Measurements from ENCODE around the gene SGSH.

The SGSH gene

GRCh38 chr17:80243526-80244433 is 23.6 kb upstream of the SGSH start:
- H4K20me1 ChIP-seq: no peaks in the 10 kb centered on the region; a peak in 1 of 22 replicates
- no peak overlapping the region for H3K27ac ChIP-seq
- H3K4me1 ChIP-seq: peaks cover 0 to 13% (median 9%) of the 10 kb centered on the region in 10 experiments; a peak in 12 of 20 replicates
- H3K4me3 ChIP-seq: no peak overlapping the region
- no peak overlapping the region for H3K9ac ChIP-seq
- no peak for TF ChIP-seq Cebpa-rat (IDR thresholded peaks at IDR 0.05)
- no peak overlapping the region for H3K4me2 ChIP-seq
- H3K36me3 ChIP-seq: peaks cover 0 to 92% (median 0%) of the 10 kb centered on the region in 11 experiments; a peak in 6 of 22 replicates
- no peaks in the 10 kb centered on the region for H3K27me3 ChIP-seq
- H3K9me3 ChIP-seq (replicated peaks in 1 of 11): no peaks in the 10 kb centered on the region

GRCh38 chr17:80242505-80242904 is 22.4 kb upstream of the SGSH start:
- Histone ChIP-seq H3K4me2 (no peak overlapping the region), H3K27ac (no peak overlapping the region), H4K20me1 (no peaks in the 10 kb centered on the region; a peak in 1 of 22 replicates), H3K36me3 (peaks cover 0 to 92% (median 0%) of the 10 kb centered on the region in 11 experiments; a peak in 7 of 22 replicates), H3K4me3 (no peak overlapping the region), H3K9ac (no peak overlapping the region), H3K4me1 (peaks cover 0 to 13% (median 9%) of the 10 kb centered on the region in 10 experiments; a peak in 12 of 20 replicates), H3K27me3 (no peaks in the 10 kb centered on the region), H3K9me3 (replicated peaks in 1 of 11) (no peaks in the 10 kb centered on the region)
- TF ChIP-seq Cebpa-rat (IDR thresholded peaks at IDR 0.05): no peak

- Histone ChIP-seq H4K20me1 (no peaks in the 10 kb centered on the region), H3K4me2 (no peak overlapping the region), H3K27me3 (no peaks in the 10 kb centered on the region), H3K27ac (no peak overlapping the region), H3K9ac (no peak overlapping the region), H3K36me3 (peaks cover 0 to 97% (median 8%) of the 10 kb centered on the region in 11 experiments; a peak in 11 of 22 replicates), H3K4me1 (no peaks in the 10 kb centered on the region), H3K4me3 (no peak overlapping the region), H3K9me3 (replicated peaks in 1 of 11) (peaks cover 31 to 47% (median 41%) of the 10 kb centered on the region in 11 experiments)
- TF ChIP-seq Cebpa-rat (IDR thresholded peaks at IDR 0.05): no peak
These were observed 17.3 kb upstream of the SGSH start for GRCh38 chr17:80237386-80237785.

GRCh38 chr17:80236911-80237310 is 16.8 kb upstream of the SGSH start:
- Histone ChIP-seq H4K20me1 (no peaks in the 10 kb centered on the region), H3K27me3 (no peaks in the 10 kb centered on the region), H3K9ac (no peak overlapping the region), H3K4me2 (no peak overlapping the region), H3K27ac (no peak overlapping the region), H3K4me1 (no peaks in the 10 kb centered on the region), H3K4me3 (no peak overlapping the region), H3K9me3 (replicated peaks in 1 of 11) (peaks cover 35 to 52% (median 46%) of the 10 kb centered on the region in 11 experiments), H3K36me3 (peaks cover 0 to 97% (median 8%) of the 10 kb centered on the region in 11 experiments; a peak in 11 of 22 replicates)
- no peak for TF ChIP-seq Cebpa-rat (IDR thresholded peaks at IDR 0.05)

- Histone ChIP-seq H3K4me1 (peaks cover 0 to 3% (median 0%) of the 10 kb centered on the region in 10 experiments; a peak in 1 of 20 replicates), H3K36me3 (peaks cover 0 to 99% (median 8%) of the 10 kb centered on the region in 11 experiments; a peak in 11 of 22 replicates), H3K27ac (no peak overlapping the region), H3K4me3 (no peak overlapping the region), H3K27me3 (no peaks in the 10 kb centered on the region), H3K4me2 (no peak overlapping the region), H4K20me1 (peaks cover 0 to 9% (median 0%) of the 10 kb centered on the region in 11 experiments; a peak in 1 of 22 replicates), H3K9ac (no peak overlapping the region), H3K9me3 (replicated peaks in 1 of 11) (peaks cover 50 to 69% (median 55%) of the 10 kb centered on the region in 11 experiments)
- TF ChIP-seq Cebpa-rat (IDR thresholded peaks at IDR 0.05): no peak
These were observed 13.1 kb upstream of the SGSH start for GRCh38 chr17:80233202-80233601.

GRCh38 chr17:80232438-80232837 is 12.3 kb upstream of the SGSH start:
- peaks cover 0 to 4% (median 0%) of the 10 kb centered on the region in 10 experiments; a peak in 1 of 20 replicates for H3K4me1 ChIP-seq
- H3K4me3 ChIP-seq: peak overlapping the region in 1 of 10 experiments; percentile 13; a peak in 2 of 20 replicates
- H3K4me2 ChIP-seq: no peak overlapping the region
- no peak for TF ChIP-seq Cebpa-rat (IDR thresholded peaks at IDR 0.05)
- H3K27ac ChIP-seq: no peak overlapping the region
- no peaks in the 10 kb centered on the region for H3K27me3 ChIP-seq
- H3K9me3 ChIP-seq (replicated peaks in 1 of 11): peaks cover 50 to 69% (median 55%) of the 10 kb centered on the region in 11 experiments
- peaks cover 0 to 99% (median 8%) of the 10 kb centered on the region in 11 experiments; a peak in 11 of 22 replicates for H3K36me3 ChIP-seq
- H3K9ac ChIP-seq: no peak overlapping the region
- peaks cover 0 to 13% (median 0%) of the 10 kb centered on the region in 11 experiments; a peak in 3 of 22 replicates for H4K20me1 ChIP-seq

- Histone ChIP-seq H3K9ac (no peak overlapping the region), H3K4me2 (no peak overlapping the region), H3K4me1 (peaks cover 0 to 5% (median under 1%) of the 10 kb centered on the region in 10 experiments; a peak in 5 of 20 replicates), H3K4me3 (no peak overlapping the region), H3K27ac (no peak overlapping the region), H3K36me3 (peaks cover 0 to 91% (median 8%) of the 10 kb centered on the region in 11 experiments; a peak in 10 of 22 replicates), H3K27me3 (no peaks in the 10 kb centered on the region), H3K9me3 (replicated peaks in 1 of 11) (peaks cover 28 to 42% (median 32%) of the 10 kb centered on the region in 11 experiments), H4K20me1 (peaks cover 0 to 25% (median 0%) of the 10 kb centered on the region in 11 experiments; a peak in 4 of 22 replicates)
- no peak for TF ChIP-seq Cebpa-rat (IDR thresholded peaks at IDR 0.05)
These were observed 8.9 kb upstream of the SGSH start for GRCh38 chr17:80229011-80229410.

GRCh38 chr17:80228477-80228876 is 8.3 kb upstream of the SGSH start:
- Histone ChIP-seq H3K9ac (no peak overlapping the region), H4K20me1 (peaks cover 0 to 26% (median 0%) of the 10 kb centered on the region in 11 experiments; a peak in 4 of 22 replicates), H3K36me3 (peaks cover 0 to 86% (median 8%) of the 10 kb centered on the region in 11 experiments; a peak in 10 of 22 replicates), H3K27me3 (peaks cover 0 to 2% (median 0%) of the 10 kb centered on the region in 11 experiments; a peak in 3 of 22 replicates), H3K4me3 (no peak overlapping the region), H3K27ac (no peak overlapping the region), H3K4me2 (no peak overlapping the region), H3K4me1 (peaks cover under 1 to 10% (median 6%) of the 10 kb centered on the region in 10 experiments; a peak in 16 of 20 replicates), H3K9me3 (replicated peaks in 1 of 11) (peaks cover 23 to 37% (median 27%) of the 10 kb centered on the region in 11 experiments)
- TF ChIP-seq Cebpa-rat (IDR thresholded peaks at IDR 0.05): no peak

- Histone ChIP-seq H3K27ac (no peak overlapping the region), H3K4me1 (peaks cover 7 to 16% (median 12%) of the 10 kb centered on the region in 10 experiments; a peak in 17 of 20 replicates), H4K20me1 (peaks cover 0 to 32% (median 3%) of the 10 kb centered on the region in 11 experiments; a peak in 5 of 22 replicates)
These were observed 7.5 kb upstream of the SGSH start for GRCh38 chr17:80227666-80228065.

More at GRCh38 chr17:80227666-80228065, 7.5 kb upstream of the SGSH start:
- no peak overlapping the region for H3K9ac ChIP-seq
- peaks cover 15 to 29% (median 18%) of the 10 kb centered on the region in 11 experiments for H3K9me3 ChIP-seq (replicated peaks in 1 of 11)
- TF ChIP-seq Cebpa-rat (IDR thresholded peaks at IDR 0.05): no peak
- no peak overlapping the region for H3K4me3 ChIP-seq
- H3K27me3 ChIP-seq: peaks cover 0 to 9% (median 0%) of the 10 kb centered on the region in 11 experiments; a peak in 6 of 22 replicates
- peaks cover 0 to 86% (median 5%) of the 10 kb centered on the region in 11 experiments; a peak in 10 of 22 replicates for H3K36me3 ChIP-seq
- no peak overlapping the region for H3K4me2 ChIP-seq

Measured in BLaER1 treated with 17β-estradiol and CSF1 and Interleukin-3, amounts not matched to agents 10 nM and 100 nM (cell line).